ENCODE data around the gene IGF2BP1. TPM values are rescaled to one million over a fixed set of nuclear protein-coding genes. Genes with fewer than 3 reads are reported as not detected.

The IGF2BP1 gene
- total RNA-seq, 1 experiment from 2014 or later = 434 TPM

DNA sequence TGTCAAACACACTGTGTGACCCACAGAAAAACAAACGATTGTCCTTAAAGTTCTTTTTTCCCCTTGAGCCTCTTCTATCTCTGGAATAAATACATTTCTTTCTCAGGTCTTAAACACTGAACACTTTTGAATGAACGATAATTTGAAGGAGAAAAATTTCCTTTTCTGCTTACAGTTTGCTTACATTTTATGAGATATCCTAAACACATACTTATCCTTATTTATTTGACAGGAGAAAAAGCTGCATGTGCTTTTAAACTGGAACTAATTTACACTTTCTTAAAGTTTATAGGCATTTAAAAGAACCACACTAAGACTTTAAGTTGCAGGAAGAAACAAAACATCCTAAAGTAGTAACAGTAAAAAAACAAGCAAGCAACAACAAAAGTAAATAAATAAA, 4.7 kb upstream of the IGF2BP1 start:
- no peak for DNase-seq
- no peaks in the 10 kb centered on the region; the same call in 1 of the 2 replicates for H3K79me2 ChIP-seq (ENCODE audit: insufficient read depth, low read length)
- no peak overlapping the region for H3K14ac ChIP-seq (ENCODE audit: insufficient read depth, low read length)
- H3K23me2 ChIP-seq (ENCODE audit: insufficient read length, low read depth, low read length, poor library complexity, severe bottlenecking) = peaks cover 12% of the 10 kb centered on the region
- no peak overlapping the region for H2BK5ac ChIP-seq (ENCODE audit: insufficient read length, low read length)
- no peak overlapping the region for H3K27ac ChIP-seq (ENCODE audit: insufficient read length, low read depth, low read length)
- no peak overlapping the region for H2AFZ ChIP-seq (ENCODE audit: low read length)
- no CpG with 5 or more reads among the region's 2 CpGs for WGBS (ENCODE audit: extremely low coverage, insufficient read length, low lambda C conversion rate)
- H3K9me3 Mint-ChIP-seq = no peaks in the 10 kb centered on the region; a peak in 1 of 5 replicates
- no peak overlapping the region for H3K18ac ChIP-seq (ENCODE audit: insufficient read length, low read depth, low read length)
- H3K27ac Mint-ChIP-seq = peak overlapping the region; percentile 30 to 97 (median 42); a peak in 5 of 7 replicates
- no peak overlapping the region for H3T11ph ChIP-seq (ENCODE audit: low read length)
- no peaks in the 10 kb centered on the region; the same call in 1 of the 2 replicates for H3K27me3 Mint-ChIP-seq (ENCODE audit: low read depth)
- H2AK5ac ChIP-seq (ENCODE audit: insufficient read length, low read length) = no peak overlapping the region
- H2BK15ac ChIP-seq (ENCODE audit: low read depth, low read length) = no peak overlapping the region
- no peak overlapping the region for H3K4ac ChIP-seq (ENCODE audit: low read depth, low read length)
- H3K4me3 Mint-ChIP-seq = peak overlapping the region in 1 of 2 experiments; percentile 14; a peak in 1 of 5 replicates
- peaks cover 37 to 51% of the 10 kb centered on the region in 2 experiments for H3K4me1 Mint-ChIP-seq
- H3K79me1 ChIP-seq (ENCODE audit: insufficient read depth, low read depth, low read length, poor library complexity, severe bottlenecking) = no peaks in the 10 kb centered on the region
- H3K56ac ChIP-seq (ENCODE audit: insufficient read length, low read depth, low read length) = no peak overlapping the region
- H3K36me3 Mint-ChIP-seq (ENCODE audit: insufficient read depth in 1 of 3, low read depth in 3 of 3) = no peaks in the 10 kb centered on the region
- no peak overlapping the region for H3K4me2 ChIP-seq (ENCODE audit: insufficient read depth, insufficient read length, low read length)
- H4K20me1 ChIP-seq (ENCODE audit: control insufficient read depth, insufficient read depth, insufficient read length) = no peaks in the 10 kb centered on the region
- H3K4me1 ChIP-seq (ENCODE audit: insufficient read depth, low read length) = 0 out of 2 replicates have a peak, but pooled peaks cover 2% of the 10 kb centered on the region
- no peaks in the 10 kb centered on the region for H3K9me3 ChIP-seq (ENCODE audit: control insufficient read depth, low read depth, low read length)
- no peak overlapping the region for H4K5ac ChIP-seq (ENCODE audit: insufficient read length, low read depth, low read length)
- no peak overlapping the region for H3K9ac ChIP-seq (ENCODE audit: extremely low read depth, insufficient read length, low read length)
- H3K23ac ChIP-seq (ENCODE audit: insufficient read length, low read depth, low read length) = no peak overlapping the region
- H4K91ac ChIP-seq (ENCODE audit: insufficient read length, low read depth, low read length) = no peak overlapping the region
- H2BK12ac ChIP-seq (ENCODE audit: insufficient read length, low read depth, low read length) = no peak overlapping the region
- no peak overlapping the region for H2BK20ac ChIP-seq (ENCODE audit: low read depth, low read length, poor library complexity, severe bottlenecking)
- TF ChIP-seq, protein P1, sequence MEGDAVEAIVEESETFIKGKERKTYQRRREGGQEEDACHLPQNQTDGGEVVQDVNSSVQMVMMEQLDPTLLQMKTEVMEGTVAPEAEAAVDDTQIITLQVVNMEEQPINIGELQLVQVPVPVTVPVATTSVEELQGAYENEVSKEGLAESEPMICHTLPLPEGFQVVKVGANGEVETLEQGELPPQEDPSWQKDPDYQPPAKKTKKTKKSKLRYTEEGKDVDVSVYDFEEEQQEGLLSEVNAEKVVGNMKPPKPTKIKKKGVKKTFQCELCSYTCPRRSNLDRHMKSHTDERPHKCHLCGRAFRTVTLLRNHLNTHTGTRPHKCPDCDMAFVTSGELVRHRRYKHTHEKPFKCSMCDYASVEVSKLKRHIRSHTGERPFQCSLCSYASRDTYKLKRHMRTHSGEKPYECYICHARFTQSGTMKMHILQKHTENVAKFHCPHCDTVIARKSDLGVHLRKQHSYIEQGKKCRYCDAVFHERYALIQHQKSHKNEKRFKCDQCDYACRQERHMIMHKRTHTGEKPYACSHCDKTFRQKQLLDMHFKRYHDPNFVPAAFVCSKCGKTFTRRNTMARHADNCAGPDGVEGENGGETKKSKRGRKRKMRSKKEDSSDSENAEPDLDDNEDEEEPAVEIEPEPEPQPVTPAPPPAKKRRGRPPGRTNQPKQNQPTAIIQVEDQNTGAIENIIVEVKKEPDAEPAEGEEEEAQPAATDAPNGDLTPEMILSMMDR (conservative IDR thresholded peaks at IDR 0.05) = no peak
- no peak overlapping the region for H2BK120ac ChIP-seq (ENCODE audit: low read depth, low read length, poor library complexity, severe bottlenecking)
- no peaks in the 10 kb centered on the region for H3K27me3 ChIP-seq (ENCODE audit: insufficient read depth, low read length)
- no peak overlapping the region for H4K8ac ChIP-seq (replicated peaks; ENCODE audit: insufficient read length, low read depth, low read length)

Measured in H9 (cell line).